C4-2B (cell line): Measurements from ENCODE around the gene ARID2.
A peak's percentile ranks its signal among the peaks of the same experiment; 100 is the strongest.

Experiments used
- H3K27ac ChIP-seq: fragments of 450-650 bp; 2 replicates; pipeline ENCODE4 v1.5.1; 2017
- CTCF ChIP-seq: fragments of 450-650 bp; conservative IDR thresholded peaks from 2 replicates; pipeline ENCODE4 v1.5.1; 2017; ENCODE audit warnings: mild to moderate bottlenecking
- ZFX ChIP-seq: fragments of 450-650 bp; IDR thresholded peaks from 2 replicates; pipeline ENCODE4 v1.6.1; 2017

ARID2 gene

DNA sequence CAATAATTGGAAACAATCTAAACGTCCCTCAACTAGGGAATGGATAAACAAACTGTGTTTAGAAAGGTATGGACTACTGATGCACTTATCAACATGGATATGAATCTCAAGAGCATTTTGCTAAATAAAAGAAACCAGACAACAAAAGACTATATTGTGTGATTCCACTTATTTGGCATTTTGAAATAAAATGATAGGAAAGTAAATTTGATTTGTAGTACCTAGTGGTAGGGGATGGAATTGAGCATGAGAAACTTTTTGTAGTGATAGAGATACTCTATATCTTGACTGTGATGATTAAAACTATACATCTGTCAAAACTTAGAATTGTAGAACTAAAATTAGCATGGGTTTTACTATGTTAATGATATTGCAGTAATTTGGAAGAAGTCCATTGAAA, 87.1 kb downstream of the ARID2 start:
- peak; percentile 5 for TF ChIP-seq CTCF
- no peak for TF ChIP-seq ZFX
- no peak overlapping the region for H3K27ac ChIP-seq

GRCh38 chr12:45827974-45828373, 98.5 kb downstream of the ARID2 start:
- no peak overlapping the region for H3K27ac ChIP-seq
- TF ChIP-seq CTCF (no peak), ZFX (no peak)

DNA sequence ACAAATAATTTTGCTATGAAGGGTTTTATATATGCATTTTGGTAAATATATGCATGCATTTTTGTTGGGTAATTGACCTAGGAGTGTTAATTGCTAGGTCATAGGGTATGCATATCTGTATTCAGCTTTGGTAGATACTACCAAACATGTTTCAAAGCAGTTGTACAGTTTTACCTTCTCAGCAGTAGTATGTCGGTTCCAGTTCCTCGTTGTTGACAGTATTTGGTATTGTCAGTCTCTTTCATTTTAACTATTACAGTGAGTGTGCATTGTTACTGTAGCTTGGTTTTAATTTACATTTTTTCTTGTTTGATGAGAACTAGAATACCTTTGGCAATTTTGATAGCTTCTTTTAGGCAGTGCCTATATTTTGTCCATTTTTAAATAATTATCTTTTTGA, 98.9 kb downstream of the ARID2 start:
- TF ChIP-seq ZFX (no peak), CTCF (no peak)
- H3K27ac ChIP-seq = no peak overlapping the region

- TF ChIP-seq ZFX = no peak
- no peak for TF ChIP-seq CTCF
- H3K27ac ChIP-seq = no peak overlapping the region
Observed at GRCh38 chr12:45831590-45831989, 102.1 kb downstream of the ARID2 start.

DNA sequence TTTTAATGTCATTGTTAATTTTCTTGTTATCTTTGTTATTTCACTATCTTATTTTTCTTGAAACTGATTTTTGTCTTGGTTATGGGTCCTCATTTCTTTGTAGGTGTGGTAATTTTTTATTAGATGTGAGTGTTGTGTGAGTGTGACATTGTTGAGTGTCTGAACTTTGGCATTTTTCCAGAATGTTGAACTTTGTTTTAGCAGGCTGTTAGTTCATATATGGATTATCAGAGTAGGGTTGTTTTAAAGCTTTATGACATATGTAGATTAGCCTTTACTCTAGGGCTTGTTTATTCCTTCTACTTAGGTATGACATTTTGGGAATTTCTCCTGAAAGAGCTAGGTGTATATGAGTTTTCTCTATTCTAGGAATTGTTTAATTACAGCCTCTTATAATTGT, 103.9 kb downstream of the ARID2 start:
- no peak overlapping the region for H3K27ac ChIP-seq
- TF ChIP-seq CTCF (no peak), ZFX (no peak)

DNA sequence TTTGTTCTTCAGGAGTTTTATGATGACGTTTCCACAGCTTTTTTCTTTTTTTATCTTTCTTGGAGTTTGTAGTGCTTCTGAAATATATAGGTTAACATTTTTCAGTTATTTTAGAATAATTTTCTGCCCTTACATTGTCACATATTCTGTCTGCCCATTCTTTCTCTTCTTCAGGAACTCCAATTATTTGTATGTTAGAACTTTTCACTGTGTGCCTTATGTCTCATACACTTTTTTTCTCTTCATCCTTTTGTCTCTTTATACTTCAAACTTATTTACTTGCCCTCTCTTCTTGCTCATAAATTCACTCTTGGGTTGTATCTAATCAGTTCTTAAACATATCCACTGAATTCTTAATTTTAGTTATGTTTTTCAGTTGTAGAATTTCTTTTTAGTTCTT, 105.3 kb downstream of the ARID2 start:
- no peak overlapping the region for H3K27ac ChIP-seq
- no peak for TF ChIP-seq CTCF
- no peak for TF ChIP-seq ZFX

- TF ChIP-seq CTCF (no peak), ZFX (no peak)
Observed at GRCh38 chr12:45839917-45840316, 110.4 kb downstream of the ARID2 start.

More at GRCh38 chr12:45839917-45840316, 110.4 kb downstream of the ARID2 start:
- no peak overlapping the region for H3K27ac ChIP-seq
